IPS-15b (cell line): Measurements from ENCODE around the gene ZNF438.

Experiments used
- H3K27me3 ChIP-seq: one replicate; pipeline ENCODE4 v1.6.1; 2013; ENCODE audit warnings: low read length; ENCODE audit not compliant: control insufficient read depth, insufficient read depth
- H3K36me3 ChIP-seq: one replicate; pipeline ENCODE4 v1.6.1; 2013; ENCODE audit warnings: low read length; ENCODE audit not compliant: control insufficient read depth, insufficient read depth
- H3K4me1 ChIP-seq: one replicate; pipeline ENCODE4 v1.6.1; 2013; ENCODE audit warnings: mild to moderate bottlenecking, low read length; ENCODE audit not compliant: control insufficient read depth, insufficient read depth
- H3K4me3 ChIP-seq: one replicate; pipeline ENCODE4 v1.5.1; 2013; ENCODE audit warnings: low read depth, low read length
- H3K9ac ChIP-seq: one replicate; pipeline ENCODE4 v1.6.1; 2013; ENCODE audit warnings: low read depth, mild to moderate bottlenecking, low read length
- H3K9me3 ChIP-seq: one replicate; pipeline ENCODE4 v1.6.1; 2013; ENCODE audit warnings: mild to moderate bottlenecking, low read length; ENCODE audit not compliant: control insufficient read depth, insufficient read depth

The ZNF438 gene

GRCh38 chr10:31031558-31032257 lies at the start of gene ZNF438:
Gene ZNF438, minus strand, starts transcription at chr10:31031865. Its CDS starts 154,831 bp downstream, at chr10:30877034.
- Histone ChIP-seq H3K4me1 (peaks cover 13% of the 10 kb centered on the region), H3K9me3 (no peaks in the 10 kb centered on the region), H3K27me3 (peaks cover 35% of the 10 kb centered on the region), H3K4me3 (peak within 1 kb of the TSS; percentile 89), H3K9ac (peak within 1 kb of the TSS; percentile 71), H3K36me3 (no peaks in the 10 kb centered on the region)

GRCh38 chr10:31076610-31076988 lies 44.9 kb upstream of the ZNF438 start:
- H3K4me3 ChIP-seq: no peak overlapping the region
- H3K36me3 ChIP-seq: no peaks in the 10 kb centered on the region
- H3K4me1 ChIP-seq: peaks cover 3% of the 10 kb centered on the region
- no peaks in the 10 kb centered on the region for H3K27me3 ChIP-seq
- no peaks in the 10 kb centered on the region for H3K9me3 ChIP-seq
- H3K9ac ChIP-seq: no peak overlapping the region

- H3K4me1 ChIP-seq: peaks cover 3% of the 10 kb centered on the region
- H3K36me3 ChIP-seq: no peaks in the 10 kb centered on the region
- H3K27me3 ChIP-seq: no peaks in the 10 kb centered on the region
- H3K4me3 ChIP-seq: no peak overlapping the region
- H3K9me3 ChIP-seq: no peaks in the 10 kb centered on the region
- no peak overlapping the region for H3K9ac ChIP-seq
These were observed 44.4 kb upstream of the ZNF438 start for GRCh38 chr10:31075881-31076609.

- H3K27me3 ChIP-seq: no peaks in the 10 kb centered on the region
- no peak overlapping the region for H3K4me3 ChIP-seq
- peaks cover 3% of the 10 kb centered on the region for H3K4me1 ChIP-seq
- no peaks in the 10 kb centered on the region for H3K36me3 ChIP-seq
- no peak overlapping the region for H3K9ac ChIP-seq
- no peaks in the 10 kb centered on the region for H3K9me3 ChIP-seq
These were observed 43.8 kb upstream of the ZNF438 start for GRCh38 chr10:31075434-31075833.

GRCh38 chr10:31074722-31075086 lies 43.0 kb upstream of the ZNF438 start:
- Histone ChIP-seq H3K4me1 (peaks cover 3% of the 10 kb centered on the region), H3K4me3 (no peak overlapping the region), H3K9me3 (no peaks in the 10 kb centered on the region), H3K27me3 (no peaks in the 10 kb centered on the region), H3K36me3 (no peaks in the 10 kb centered on the region), H3K9ac (no peak overlapping the region)

GRCh38 chr10:31073996-31074721 lies 42.5 kb upstream of the ZNF438 start:
- no peaks in the 10 kb centered on the region for H3K27me3 ChIP-seq
- H3K36me3 ChIP-seq: no peaks in the 10 kb centered on the region
- no peaks in the 10 kb centered on the region for H3K9me3 ChIP-seq
- no peak overlapping the region for H3K9ac ChIP-seq
- no peak overlapping the region for H3K4me3 ChIP-seq
- peaks cover 3% of the 10 kb centered on the region for H3K4me1 ChIP-seq

- Histone ChIP-seq H3K4me3 (no peak overlapping the region), H3K4me1 (peaks cover 3% of the 10 kb centered on the region), H3K27me3 (no peaks in the 10 kb centered on the region), H3K9me3 (no peaks in the 10 kb centered on the region), H3K9ac (no peak overlapping the region), H3K36me3 (no peaks in the 10 kb centered on the region)
These were observed 41.5 kb upstream of the ZNF438 start for GRCh38 chr10:31073211-31073610.

GRCh38 chr10:31072451-31072850 lies 40.8 kb upstream of the ZNF438 start:
- H3K4me1 ChIP-seq: peaks cover 3% of the 10 kb centered on the region
- no peaks in the 10 kb centered on the region for H3K9me3 ChIP-seq
- H3K4me3 ChIP-seq: no peak overlapping the region
- H3K36me3 ChIP-seq: no peaks in the 10 kb centered on the region
- no peaks in the 10 kb centered on the region for H3K27me3 ChIP-seq
- H3K9ac ChIP-seq: no peak overlapping the region

GRCh38 chr10:31071232-31072005 lies 39.8 kb upstream of the ZNF438 start:
- Histone ChIP-seq H3K9ac (no peak overlapping the region), H3K9me3 (no peaks in the 10 kb centered on the region), H3K4me1 (peaks cover 3% of the 10 kb centered on the region), H3K27me3 (no peaks in the 10 kb centered on the region), H3K36me3 (no peaks in the 10 kb centered on the region), H3K4me3 (no peak overlapping the region)

- Histone ChIP-seq H3K4me1 (peaks cover 3% of the 10 kb centered on the region), H3K9ac (no peak overlapping the region), H3K4me3 (no peak overlapping the region), H3K27me3 (no peaks in the 10 kb centered on the region), H3K36me3 (no peaks in the 10 kb centered on the region), H3K9me3 (no peaks in the 10 kb centered on the region)
These were observed 39.0 kb upstream of the ZNF438 start for GRCh38 chr10:31070691-31071090.

GRCh38 chr10:31070025-31070424 lies 38.4 kb upstream of the ZNF438 start:
- H3K27me3 ChIP-seq: no peaks in the 10 kb centered on the region
- H3K9me3 ChIP-seq: no peaks in the 10 kb centered on the region
- H3K36me3 ChIP-seq: no peaks in the 10 kb centered on the region
- H3K4me1 ChIP-seq: peaks cover 3% of the 10 kb centered on the region
- no peak overlapping the region for H3K9ac ChIP-seq
- no peak overlapping the region for H3K4me3 ChIP-seq
